MM.1S (cell line): ENCODE measurements around the gene MBD5.

ENCODE experiments used
- DNase-seq: peaks from one replicate; pipeline ENCODE4 v3.0.0-alpha.2; 2015
- H2AFZ ChIP-seq: fragments of 300-600 bp; sonication (generic); 2 replicates; pipeline ENCODE4 v1.6.0; 2016; ENCODE audit warnings: antibody characterized with exemption, low read length
- H3F3A ChIP-seq: fragments of 300-600 bp; sonication (generic); 2 replicates; pipeline ENCODE4 v1.6.1; 2016; ENCODE audit warnings: mild to moderate bottlenecking, antibody characterized with exemption, low read length, moderate library complexity, mixed read lengths; ENCODE audit not compliant: insufficient read depth
- H3K27ac ChIP-seq: fragments of 300-600 bp; sonication (generic); 2 replicates; pipeline ENCODE4 v1.5.1; 2016; ENCODE audit warnings: mild to moderate bottlenecking, low read length
- H3K27me3 ChIP-seq: fragments of 300-600 bp; sonication (generic); replicated peaks from 2 replicates; pipeline ENCODE4 v1.6.0; 2016; ENCODE audit warnings: low read length; ENCODE audit not compliant: insufficient read depth
- H3K36me3 ChIP-seq: fragments of 300-600 bp; sonication (generic); replicated peaks from 2 replicates; pipeline ENCODE4 v1.6.1; 2016; ENCODE audit warnings: mild to moderate bottlenecking, low read length, mixed read lengths; ENCODE audit not compliant: insufficient read depth
- H3K4me1 ChIP-seq: fragments of 300-600 bp; sonication (generic); 2 replicates; pipeline ENCODE4 v1.6.1; 2016; ENCODE audit warnings: low read length, mixed read lengths
- H3K4me2 ChIP-seq: fragments of 300-600 bp; sonication (generic); 2 replicates; pipeline ENCODE4 v1.6.0; 2016; ENCODE audit warnings: low read depth, low read length
- H3K4me3 ChIP-seq: fragments of 300-600 bp; sonication (generic); 2 replicates; pipeline ENCODE4 v1.5.1; 2016; ENCODE audit warnings: low read length, mixed read lengths
- H3K79me2 ChIP-seq: fragments of 300-600 bp; sonication (generic); 2 replicates; pipeline ENCODE4 v1.6.1; 2016; ENCODE audit warnings: mixed run types, low read length, mixed read lengths
- H3K9ac ChIP-seq: fragments of 300-600 bp; sonication (generic); 2 replicates; pipeline ENCODE4 v1.6.1; 2016; ENCODE audit warnings: low read length, mixed read lengths
- H3K9me2 ChIP-seq: fragments of 300-600 bp; sonication (generic); replicated peaks from 2 replicates; pipeline ENCODE4 v1.6.1; 2016; ENCODE audit warnings: mild to moderate bottlenecking, low read length, mixed read lengths; ENCODE audit not compliant: insufficient read depth
- H3K9me3 ChIP-seq: fragments of 300-600 bp; sonication (generic); replicated peaks from 2 replicates; pipeline ENCODE4 v1.6.1; 2016; ENCODE audit warnings: mild to moderate bottlenecking, low read length, mixed read lengths; ENCODE audit not compliant: insufficient read depth
- H4K20me1 ChIP-seq: fragments of 300-600 bp; sonication (generic); 2 replicates; pipeline ENCODE4 v1.6.1; 2016; ENCODE audit warnings: mild to moderate bottlenecking, low read length, moderate library complexity, mixed read lengths; ENCODE audit not compliant: insufficient read depth
- EZH2 ChIP-seq: fragments of 300-600 bp; sonication (generic); optimal IDR thresholded peaks from 2 replicates; pipeline ENCODE3; 2017; ENCODE audit warnings: low read depth, mild to moderate bottlenecking, antibody characterized with exemption, low read length, mixed read lengths
- EZH2phosphoT487 ChIP-seq: fragments of 300-600 bp; sonication (generic); IDR thresholded peaks from 2 replicates; pipeline ENCODE4 v1.6.1; 2018; ENCODE audit warnings: antibody characterized with exemption, low read length
- TF ChIP-seq, protein P1 (sequence below): fragments of 300-600 bp; sonication (generic); IDR thresholded peaks from 2 replicates; pipeline ENCODE4 v1.5.1; 2016; ENCODE audit warnings: antibody characterized with exemption, low read length, mixed read lengths

The MBD5 gene

GRCh38 chr2:148515976-148516375 is 495.1 kb downstream of the MBD5 start:
- peak; percentile 27 for DNase-seq
- TF ChIP-seq, protein P1, sequence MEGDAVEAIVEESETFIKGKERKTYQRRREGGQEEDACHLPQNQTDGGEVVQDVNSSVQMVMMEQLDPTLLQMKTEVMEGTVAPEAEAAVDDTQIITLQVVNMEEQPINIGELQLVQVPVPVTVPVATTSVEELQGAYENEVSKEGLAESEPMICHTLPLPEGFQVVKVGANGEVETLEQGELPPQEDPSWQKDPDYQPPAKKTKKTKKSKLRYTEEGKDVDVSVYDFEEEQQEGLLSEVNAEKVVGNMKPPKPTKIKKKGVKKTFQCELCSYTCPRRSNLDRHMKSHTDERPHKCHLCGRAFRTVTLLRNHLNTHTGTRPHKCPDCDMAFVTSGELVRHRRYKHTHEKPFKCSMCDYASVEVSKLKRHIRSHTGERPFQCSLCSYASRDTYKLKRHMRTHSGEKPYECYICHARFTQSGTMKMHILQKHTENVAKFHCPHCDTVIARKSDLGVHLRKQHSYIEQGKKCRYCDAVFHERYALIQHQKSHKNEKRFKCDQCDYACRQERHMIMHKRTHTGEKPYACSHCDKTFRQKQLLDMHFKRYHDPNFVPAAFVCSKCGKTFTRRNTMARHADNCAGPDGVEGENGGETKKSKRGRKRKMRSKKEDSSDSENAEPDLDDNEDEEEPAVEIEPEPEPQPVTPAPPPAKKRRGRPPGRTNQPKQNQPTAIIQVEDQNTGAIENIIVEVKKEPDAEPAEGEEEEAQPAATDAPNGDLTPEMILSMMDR: no peak
- TF ChIP-seq EZH2 (no peak), EZH2phosphoT487 (no peak)
- Histone ChIP-seq H3K4me2 (peak overlapping the region; percentile 38), H3K27ac (peak overlapping the region; percentile 27; the same call in 1 of the 2 replicates), H3K79me2 (no peaks in the 10 kb centered on the region), H3K9me3 (no peaks in the 10 kb centered on the region), H3K9me2 (no peaks in the 10 kb centered on the region), H3K9ac (no peak overlapping the region), H2AFZ (peak overlapping the region; percentile 1; the same call in 1 of the 2 replicates), H3K36me3 (no peaks in the 10 kb centered on the region), H3K4me1 (peaks cover 40% of the 10 kb centered on the region), H3K27me3 (no peaks in the 10 kb centered on the region), H3F3A (peaks cover 13% of the 10 kb centered on the region), H3K4me3 (peak overlapping the region; percentile 10), H4K20me1 (no peaks in the 10 kb centered on the region)

DNA sequence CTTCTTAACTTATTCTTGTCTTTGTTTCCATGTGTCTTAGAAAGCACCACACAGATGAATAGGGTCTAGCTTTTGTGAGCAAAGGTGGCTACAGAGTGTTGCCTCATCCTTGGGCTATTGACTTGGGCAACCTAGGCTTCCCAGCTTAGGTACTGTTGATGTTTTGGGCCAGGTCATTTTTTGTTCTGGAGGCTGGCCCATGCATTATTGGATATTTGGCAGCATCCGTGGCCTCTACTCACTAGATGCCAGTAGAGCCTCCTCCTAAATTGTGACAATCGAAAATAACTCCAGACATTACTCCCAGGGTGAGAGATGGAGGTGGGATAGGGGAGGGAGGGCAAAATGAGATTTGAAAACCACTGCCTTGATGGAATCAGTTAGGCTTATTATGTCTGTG is 496.4 kb downstream of the MBD5 start:
- DNase-seq: no peak
- no peaks in the 10 kb centered on the region for H3K9me3 ChIP-seq

GRCh38 chr2:148517822-148518221 is 496.9 kb downstream of the MBD5 start:
- H3K27ac ChIP-seq: no peak overlapping the region

More for the DNA sequence above, 496.4 kb downstream of the MBD5 start:
- no peaks in the 10 kb centered on the region for H4K20me1 ChIP-seq
- H3K27ac ChIP-seq: no peak overlapping the region
- no peak overlapping the region for H3K9ac ChIP-seq
- no peaks in the 10 kb centered on the region for H3K79me2 ChIP-seq
- no peaks in the 10 kb centered on the region for H3K27me3 ChIP-seq
- no peak overlapping the region for H2AFZ ChIP-seq
- H3K36me3 ChIP-seq: no peaks in the 10 kb centered on the region
- H3K4me1 ChIP-seq: peaks cover 34% of the 10 kb centered on the region
- no peak for TF ChIP-seq EZH2
- no peak for TF ChIP-seq EZH2phosphoT487
- TF ChIP-seq, protein P1: no peak
- H3K4me2 ChIP-seq: no peak overlapping the region
- peaks cover 8% of the 10 kb centered on the region for H3F3A ChIP-seq
- no peaks in the 10 kb centered on the region for H3K9me2 ChIP-seq
- no peak overlapping the region for H3K4me3 ChIP-seq

More at GRCh38 chr2:148517822-148518221, 496.9 kb downstream of the MBD5 start:
- H3K36me3 ChIP-seq: no peaks in the 10 kb centered on the region
- no peaks in the 10 kb centered on the region for H3K27me3 ChIP-seq
- H3K9ac ChIP-seq: no peak overlapping the region
- no peak overlapping the region for H2AFZ ChIP-seq
- no peaks in the 10 kb centered on the region for H3K9me3 ChIP-seq
- no peak overlapping the region for H3K4me2 ChIP-seq
- H3K79me2 ChIP-seq: no peaks in the 10 kb centered on the region
- TF ChIP-seq EZH2 (no peak), EZH2phosphoT487 (no peak)
- TF ChIP-seq, protein P1: no peak
- no peaks in the 10 kb centered on the region for H3K9me2 ChIP-seq
- no peaks in the 10 kb centered on the region for H4K20me1 ChIP-seq
- peaks cover 28% of the 10 kb centered on the region for H3K4me1 ChIP-seq
- no peak for DNase-seq
- H3K4me3 ChIP-seq: no peak overlapping the region
- peaks cover 8% of the 10 kb centered on the region for H3F3A ChIP-seq
